AG09319 (cell line): ENCODE measurements around the gene PHF21B.

ENCODE experiments used
- DNase-seq: peaks from one replicate; pipeline ENCODE4 v3.0.0-alpha.2; 2010; ENCODE audit warnings: low read depth; ENCODE audit errors: extremely low read depth
- TF ChIP-seq, protein P1 (sequence below): IDR thresholded peaks from 2 replicates; pipeline ENCODE4 v1.5.1; 2011; ENCODE audit warnings: low read depth, mild to moderate bottlenecking, inconsistent platforms, low read length, moderate library complexity

PHF21B gene

GRCh38 chr22:44885806-44886360 is 123.9 kb downstream of the PHF21B start:
- TF ChIP-seq, protein P1, sequence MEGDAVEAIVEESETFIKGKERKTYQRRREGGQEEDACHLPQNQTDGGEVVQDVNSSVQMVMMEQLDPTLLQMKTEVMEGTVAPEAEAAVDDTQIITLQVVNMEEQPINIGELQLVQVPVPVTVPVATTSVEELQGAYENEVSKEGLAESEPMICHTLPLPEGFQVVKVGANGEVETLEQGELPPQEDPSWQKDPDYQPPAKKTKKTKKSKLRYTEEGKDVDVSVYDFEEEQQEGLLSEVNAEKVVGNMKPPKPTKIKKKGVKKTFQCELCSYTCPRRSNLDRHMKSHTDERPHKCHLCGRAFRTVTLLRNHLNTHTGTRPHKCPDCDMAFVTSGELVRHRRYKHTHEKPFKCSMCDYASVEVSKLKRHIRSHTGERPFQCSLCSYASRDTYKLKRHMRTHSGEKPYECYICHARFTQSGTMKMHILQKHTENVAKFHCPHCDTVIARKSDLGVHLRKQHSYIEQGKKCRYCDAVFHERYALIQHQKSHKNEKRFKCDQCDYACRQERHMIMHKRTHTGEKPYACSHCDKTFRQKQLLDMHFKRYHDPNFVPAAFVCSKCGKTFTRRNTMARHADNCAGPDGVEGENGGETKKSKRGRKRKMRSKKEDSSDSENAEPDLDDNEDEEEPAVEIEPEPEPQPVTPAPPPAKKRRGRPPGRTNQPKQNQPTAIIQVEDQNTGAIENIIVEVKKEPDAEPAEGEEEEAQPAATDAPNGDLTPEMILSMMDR, result no peak
- no peak for DNase-seq

DNA sequence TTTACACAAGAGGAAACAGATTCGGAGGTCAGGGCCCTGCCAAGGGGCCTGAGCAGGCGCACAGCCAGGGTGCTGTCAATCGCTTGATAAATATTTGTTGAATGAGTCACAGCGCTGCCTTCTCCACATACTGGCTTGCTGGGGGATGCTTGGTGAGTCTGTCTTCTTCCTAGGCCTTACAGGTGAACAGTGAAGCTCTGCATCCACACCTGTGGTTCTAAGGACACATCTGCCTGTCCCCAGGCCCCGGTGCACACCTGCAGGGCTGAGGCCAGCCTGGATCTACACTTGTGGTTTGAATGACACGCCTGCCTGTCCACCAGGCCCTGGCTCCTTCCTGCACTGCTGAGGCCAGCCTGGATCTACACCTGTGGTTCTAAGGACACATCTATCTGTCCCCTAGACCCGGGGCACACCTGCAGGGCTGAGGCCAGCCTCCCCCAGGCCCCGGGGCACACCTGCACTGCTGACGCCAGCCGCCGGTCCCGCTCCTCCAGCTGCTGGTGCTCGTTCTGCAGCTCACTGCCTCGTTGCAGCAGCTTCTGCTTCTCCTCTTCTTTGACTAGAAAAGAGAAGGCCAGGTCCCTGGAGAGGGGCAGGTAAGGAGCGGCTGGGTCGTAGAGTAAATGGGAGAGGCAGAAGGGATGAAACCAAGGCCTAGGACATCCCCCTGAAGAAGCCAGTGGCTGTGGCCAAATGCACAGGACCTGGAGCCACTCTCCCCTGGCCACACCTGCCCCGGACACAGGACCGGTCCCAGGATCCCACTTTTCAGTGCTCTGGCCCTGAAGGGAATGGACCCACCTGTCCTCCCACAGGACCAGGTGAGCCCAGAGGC is 124.6 kb downstream of the PHF21B start:
- TF ChIP-seq, protein P1, result no peak
- DNase-seq, result no peak

GRCh38 chr22:44884562-44884961 is 125.2 kb downstream of the PHF21B start:
- TF ChIP-seq, protein P1, result no peak
- DNase-seq, result no peak

- DNase-seq, result no peak
- TF ChIP-seq, protein P1, result no peak
These were observed 126.8 kb downstream of the PHF21B start for GRCh38 chr22:44883011-44883421.

GRCh38 chr22:44882226-44882905 is 127.4 kb downstream of the PHF21B start:
- TF ChIP-seq, protein P1, result no peak
- no peak for DNase-seq

GRCh38 chr22:44881624-44882023 is 128.2 kb downstream of the PHF21B start:
- TF ChIP-seq, protein P1, result no peak
- DNase-seq, result no peak
